ENCODE measurements around the gene RANBP17. TPM values are rescaled to one million over a fixed set of nuclear protein-coding genes. Genes with fewer than 3 reads are reported as not detected.

The RANBP17 gene
- total RNA-seq, 2 donors from 2014 or later: 5.4 to 19.8 TPM

DNA sequence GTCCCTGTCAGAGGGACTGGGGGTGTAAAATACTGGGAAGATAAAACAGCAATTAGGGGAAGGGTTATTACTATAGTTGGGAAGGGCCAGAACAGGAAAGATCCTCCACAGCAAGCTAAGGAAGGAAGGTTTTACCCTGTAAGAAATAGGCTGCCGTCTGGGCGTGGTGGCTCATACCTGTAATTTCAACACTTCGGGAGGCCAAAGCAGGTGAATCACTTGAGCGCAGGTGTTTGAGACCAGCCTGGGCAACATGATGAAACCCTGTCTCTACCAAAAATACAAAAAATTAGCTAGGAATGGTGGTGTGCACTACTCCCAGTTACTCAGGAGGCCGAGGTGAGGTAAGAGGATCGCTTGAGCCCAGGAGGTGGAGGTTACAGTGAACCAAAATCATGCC lies 282.1 kb downstream of the RANBP17 start:
- Histone ChIP-seq H3K9me3 (no peaks in the 10 kb centered on the region), H3K27me3 (replicated peaks; ENCODE audit: insufficient read depth) (no peaks in the 10 kb centered on the region), H3K4me3 (no peak overlapping the region), H3K4me1 (replicated peaks) (no peaks in the 10 kb centered on the region), H3K27ac (no peak overlapping the region), H3K36me3 (no peaks in the 10 kb centered on the region)
- 97% methylated on average over 6 of the region's 6 CpGs for WGBS
- intact Hi-C loops (cut with DNase I): no loop called here
- TF ChIP-seq POLR2AphosphoS5 (IDR thresholded peaks at IDR 0.05) (no peak), POLR2A (IDR thresholded peaks at IDR 0.05) (no peak)
- TF ChIP-seq, protein P1, sequence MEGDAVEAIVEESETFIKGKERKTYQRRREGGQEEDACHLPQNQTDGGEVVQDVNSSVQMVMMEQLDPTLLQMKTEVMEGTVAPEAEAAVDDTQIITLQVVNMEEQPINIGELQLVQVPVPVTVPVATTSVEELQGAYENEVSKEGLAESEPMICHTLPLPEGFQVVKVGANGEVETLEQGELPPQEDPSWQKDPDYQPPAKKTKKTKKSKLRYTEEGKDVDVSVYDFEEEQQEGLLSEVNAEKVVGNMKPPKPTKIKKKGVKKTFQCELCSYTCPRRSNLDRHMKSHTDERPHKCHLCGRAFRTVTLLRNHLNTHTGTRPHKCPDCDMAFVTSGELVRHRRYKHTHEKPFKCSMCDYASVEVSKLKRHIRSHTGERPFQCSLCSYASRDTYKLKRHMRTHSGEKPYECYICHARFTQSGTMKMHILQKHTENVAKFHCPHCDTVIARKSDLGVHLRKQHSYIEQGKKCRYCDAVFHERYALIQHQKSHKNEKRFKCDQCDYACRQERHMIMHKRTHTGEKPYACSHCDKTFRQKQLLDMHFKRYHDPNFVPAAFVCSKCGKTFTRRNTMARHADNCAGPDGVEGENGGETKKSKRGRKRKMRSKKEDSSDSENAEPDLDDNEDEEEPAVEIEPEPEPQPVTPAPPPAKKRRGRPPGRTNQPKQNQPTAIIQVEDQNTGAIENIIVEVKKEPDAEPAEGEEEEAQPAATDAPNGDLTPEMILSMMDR (IDR thresholded peaks at IDR 0.05): no peak
- DNase-seq (ENCODE audit: low spot score): no peak

- no peak overlapping the region for H3K27ac ChIP-seq
- TF ChIP-seq POLR2AphosphoS5 (IDR thresholded peaks at IDR 0.05): no peak
- TF ChIP-seq, protein P1 (IDR thresholded peaks at IDR 0.05): no peak
- no peaks in the 10 kb centered on the region for H3K9me3 ChIP-seq
- no peak for DNase-seq (ENCODE audit: low spot score)
- WGBS: 93% methylated on average over 2 of the region's 2 CpGs
- H3K36me3 ChIP-seq: no peaks in the 10 kb centered on the region
- intact Hi-C loops (cut with DNase I): no loop called here
- no peaks in the 10 kb centered on the region for H3K27me3 ChIP-seq (replicated peaks; ENCODE audit: insufficient read depth)
- no peak overlapping the region for H3K4me3 ChIP-seq
- H3K4me1 ChIP-seq (replicated peaks): no peaks in the 10 kb centered on the region
Observed at GRCh38 chr5:171149333-171149732, 287.5 kb downstream of the RANBP17 start.

DNA sequence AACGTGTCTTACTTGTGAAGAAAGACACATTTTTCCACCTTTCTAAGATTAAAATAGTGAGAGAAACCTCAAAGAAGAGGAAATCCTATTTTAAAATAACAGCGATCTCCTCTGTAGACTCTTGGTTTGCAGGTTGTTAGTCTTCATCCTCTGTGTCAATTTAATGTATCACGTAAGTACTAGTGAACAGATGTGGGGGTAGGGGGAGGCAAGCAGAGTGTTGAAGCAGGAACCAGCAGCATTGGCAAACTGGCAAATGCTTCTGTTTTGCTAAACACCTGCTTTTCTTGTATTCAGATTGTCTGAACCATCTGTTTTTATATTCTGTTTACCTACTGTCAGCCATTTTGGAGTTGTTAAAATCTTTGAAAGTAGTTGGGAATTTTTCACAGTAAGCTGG lies 288.0 kb downstream of the RANBP17 start:
- intact Hi-C loops (cut with DNase I): no loop called here
- no peak overlapping the region for H3K4me3 ChIP-seq
- no peaks in the 10 kb centered on the region for H3K27me3 ChIP-seq (replicated peaks; ENCODE audit: insufficient read depth)
- DNase-seq (ENCODE audit: low spot score): no peak
- H3K4me1 ChIP-seq (replicated peaks): no peaks in the 10 kb centered on the region
- no peaks in the 10 kb centered on the region for H3K9me3 ChIP-seq
- no peak overlapping the region for H3K27ac ChIP-seq
- H3K36me3 ChIP-seq: no peaks in the 10 kb centered on the region
- TF ChIP-seq, protein P1 (IDR thresholded peaks at IDR 0.05): no peak
- no peak for TF ChIP-seq POLR2AphosphoS5 (IDR thresholded peaks at IDR 0.05)
- no peak for TF ChIP-seq POLR2A (IDR thresholded peaks at IDR 0.05)
- WGBS: 85% methylated on average over 3 of the region's 3 CpGs

DNA sequence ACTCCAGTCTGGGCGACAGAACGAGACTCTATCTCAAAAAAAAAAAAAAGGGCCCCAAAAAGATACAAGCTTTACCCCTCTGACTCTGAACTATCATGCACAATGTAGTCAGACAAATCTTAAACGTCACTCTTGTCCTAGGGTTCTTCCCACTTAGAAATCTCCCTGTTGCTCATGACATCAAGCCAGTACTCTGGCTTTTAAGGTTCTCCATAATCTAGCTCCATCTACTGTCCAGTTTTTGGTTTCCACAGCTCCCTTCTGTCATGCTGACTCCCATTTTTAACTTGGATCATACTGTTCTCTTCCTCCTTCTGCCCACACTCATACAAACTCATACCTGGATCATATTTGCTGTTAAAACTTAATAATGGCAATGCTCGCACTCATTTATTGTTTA lies 290.6 kb downstream of the RANBP17 start:
- 82% methylated on average over 4 of the region's 4 CpGs for WGBS

DNA sequence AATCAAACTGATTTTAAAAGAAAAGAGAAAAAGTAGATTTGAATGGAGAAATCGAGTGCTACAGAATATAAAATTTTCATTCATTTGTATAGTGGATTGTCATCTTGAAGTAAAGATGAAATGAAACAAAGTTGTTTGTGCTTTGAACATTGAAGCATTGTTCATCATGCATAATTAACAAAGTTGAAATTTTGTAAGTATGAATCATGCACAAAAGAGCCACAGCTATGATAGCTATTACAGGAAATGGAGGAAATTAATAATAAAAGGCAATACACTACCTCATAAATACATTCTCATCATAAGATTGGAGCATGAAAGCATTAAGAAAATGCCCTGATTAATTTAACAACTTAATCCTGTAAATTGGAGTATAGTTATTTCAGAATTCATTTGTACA lies 293.8 kb downstream of the RANBP17 start:
- H3K36me3 ChIP-seq: no peaks in the 10 kb centered on the region
- H3K9me3 ChIP-seq: no peaks in the 10 kb centered on the region
- intact Hi-C loops (cut with DNase I): no loop called here
- WGBS: 94% methylated on average over 1 of the region's 1 CpG
- no peaks in the 10 kb centered on the region for H3K27me3 ChIP-seq (replicated peaks; ENCODE audit: insufficient read depth)
- H3K27ac ChIP-seq: no peak overlapping the region
- no peak overlapping the region for H3K4me3 ChIP-seq
- TF ChIP-seq POLR2A (IDR thresholded peaks at IDR 0.05): no peak
- DNase-seq (ENCODE audit: low spot score): no peak
- H3K4me1 ChIP-seq (replicated peaks): no peaks in the 10 kb centered on the region

More for the DNA sequence above, 290.6 kb downstream of the RANBP17 start:
- TF ChIP-seq, protein P1 (IDR thresholded peaks at IDR 0.05): no peak
- TF ChIP-seq POLR2A (IDR thresholded peaks at IDR 0.05): no peak
- no peak for TF ChIP-seq POLR2AphosphoS5 (IDR thresholded peaks at IDR 0.05)
- no peak overlapping the region for H3K27ac ChIP-seq
- intact Hi-C loops (cut with DNase I): no loop called here
- H3K36me3 ChIP-seq: no peaks in the 10 kb centered on the region
- no peak for DNase-seq (ENCODE audit: low spot score)
- H3K27me3 ChIP-seq (replicated peaks; ENCODE audit: insufficient read depth): no peaks in the 10 kb centered on the region
- H3K4me1 ChIP-seq (replicated peaks): no peaks in the 10 kb centered on the region
- no peaks in the 10 kb centered on the region for H3K9me3 ChIP-seq
- H3K4me3 ChIP-seq: no peak overlapping the region
